A673 (cell line): Measurements from ENCODE around the gene TOMM7. TPM values are rescaled to one million over a fixed set of nuclear protein-coding genes. Genes with fewer than 3 reads are reported as not detected.

Experiments
- BruUV-seq: library from RNA; stranded (reverse); fragments of 400-500 nt; replicated peaks from 2 replicates; lab custom pipeline; 2021; lab: Mats Ljungman, UMichigan
- CTCF ChIA-PET: fragments of 300-600 bp; sonication (Branson Sonifier 250); formaldehyde crosslinking; loops from one replicate; lab custom pipeline; 2022; ENCODE audit warnings: antibody characterized with exemption; lab: Charles Lee
- POLR2A ChIA-PET: fragments of 300-600 bp; sonication (Branson Sonifier 250); formaldehyde crosslinking; loops from one replicate; lab custom pipeline; 2022; ENCODE audit warnings: antibody characterized with exemption; ENCODE audit not compliant: low non-redundant PET; lab: Charles Lee
- DNase-seq: peaks from one replicate; pipeline ENCODE4 v3.0.0-alpha.2; 2015; ENCODE audit warnings: low spot score
- H3K27ac ChIP-seq: fragments of 200-600 bp; sonication (generic); 2 replicates; pipeline ENCODE4 v1.5.1; 2016; ENCODE audit warnings: mixed run types, low read depth, mild to moderate bottlenecking, mixed read lengths, antibody characterized with exemption, low read length; ENCODE audit not compliant: poor library complexity, severe bottlenecking
- H3K27me3 ChIP-seq: fragments of 200-600 bp; sonication (generic); replicated peaks from 2 replicates; pipeline ENCODE4 v1.6.1; 2017; ENCODE audit warnings: mixed run types, low read depth, mild to moderate bottlenecking, mixed read lengths, antibody characterized with exemption, low read length; ENCODE audit not compliant: insufficient read depth, poor library complexity
- H3K36me3 ChIP-seq: fragments of 200-600 bp; sonication (generic); 2 replicates; pipeline ENCODE4 v1.6.1; 2016; ENCODE audit warnings: mixed run types, mild to moderate bottlenecking, mixed read lengths, antibody characterized with exemption, low read length; ENCODE audit not compliant: insufficient read depth, poor library complexity, severe bottlenecking
- H3K4me1 ChIP-seq: fragments of 200-600 bp; sonication (generic); 2 replicates; pipeline ENCODE4 v1.6.1; 2017; ENCODE audit warnings: mixed run types, mild to moderate bottlenecking, mixed read lengths, antibody characterized with exemption, low read length; ENCODE audit not compliant: insufficient read depth, poor library complexity, severe bottlenecking
- H3K4me3 ChIP-seq: fragments of 200-600 bp; sonication (generic); 2 replicates; pipeline ENCODE4 v1.5.1; 2016; ENCODE audit warnings: low read depth, mixed run types, mild to moderate bottlenecking, mixed read lengths, low read length; ENCODE audit not compliant: poor library complexity, severe bottlenecking
- H3K9me3 ChIP-seq: fragments of 200-600 bp; sonication (generic); 2 replicates; pipeline ENCODE4 v1.6.1; 2016; ENCODE audit warnings: mixed run types, low read depth, mild to moderate bottlenecking, mixed read lengths, antibody characterized with exemption, low read length; ENCODE audit not compliant: poor library complexity, severe bottlenecking
- CTCF ChIP-seq: fragments of 300-800, 200-600 bp; sonication (generic); conservative IDR thresholded peaks from 2 replicates; pipeline ENCODE4 v1.5.1; 2017; ENCODE audit warnings: low read depth, mild to moderate bottlenecking, antibody characterized with exemption, low read length, moderate library complexity, mixed read lengths
- EZH2 ChIP-seq: fragments of 200-600 bp; sonication (generic); IDR thresholded peaks from 2 replicates; pipeline ENCODE4 v1.6.1; 2017; ENCODE audit warnings: borderline replicate concordance, low read depth, mild to moderate bottlenecking, mixed read lengths, antibody characterized with exemption, low read length; ENCODE audit not compliant: poor library complexity, severe bottlenecking
- intact Hi-C: fragments of 100-400 bp; cut with micrococcal nuclease; formaldehyde crosslinking; loops from one replicate; pipeline ENCODE4 v1.10.0; 2022; ENCODE audit not compliant: unreplicated experiment
- total RNA-seq: library from RNA; stranded (reverse); gene quantifications from 2 replicates; pipeline ENCODE4 v1.2.3, GENCODE V29; 2021

Gene TOMM7
- total RNA-seq, 1 experiment from 2014 or later: 149 TPM

- no peaks in the 10 kb centered on the region for H3K4me1 ChIP-seq
- DNase-seq: no peak
- H3K27ac ChIP-seq: no peak overlapping the region
- no peaks in the 10 kb centered on the region for H3K36me3 ChIP-seq
- H3K4me3 ChIP-seq: no peak overlapping the region
- ChIA-PET CTCF (no interaction called here), POLR2A (interaction anchor here (0.7 kb wide), 1 partner anchor 52 kb away, joined by 5 read pairs; no protein-coding TSS in a partner anchor)
- intact Hi-C loops: no loop called here
- TF ChIP-seq EZH2 (no peak), CTCF (no peak)
- H3K27me3 ChIP-seq: peaks cover 4% of the 10 kb centered on the region
- no TSS peak for BruUV-seq
- H3K9me3 ChIP-seq: no peaks in the 10 kb centered on the region
These were observed 45.7 kb downstream of the TOMM7 start for GRCh38 chr7:22776964-22777363.

GRCh38 chr7:22772885-22773284 is 49.8 kb downstream of the TOMM7 start:
- intact Hi-C loops: no loop called here
- TF ChIP-seq EZH2: no peak
- TF ChIP-seq CTCF: no peak
- H3K4me1 ChIP-seq: no peaks in the 10 kb centered on the region
- no peak for DNase-seq
- no peaks in the 10 kb centered on the region for H3K36me3 ChIP-seq
- ChIA-PET POLR2A (no interaction called here), CTCF (no interaction called here)
- no peaks in the 10 kb centered on the region for H3K9me3 ChIP-seq
- peaks cover 6% of the 10 kb centered on the region for H3K27me3 ChIP-seq
- no peak overlapping the region for H3K27ac ChIP-seq
- H3K4me3 ChIP-seq: no peak overlapping the region
- BruUV-seq: no TSS peak

- H3K9me3 ChIP-seq: no peaks in the 10 kb centered on the region
- POLR2A ChIA-PET: no interaction called here
- H3K4me3 ChIP-seq: no peak overlapping the region
- no peaks in the 10 kb centered on the region for H3K36me3 ChIP-seq
- H3K27me3 ChIP-seq: peaks cover 12% of the 10 kb centered on the region
- no peak overlapping the region for H3K27ac ChIP-seq
- no TSS peak for BruUV-seq
- DNase-seq: no peak
- intact Hi-C loops: no loop called here
- CTCF ChIA-PET: no interaction called here
- H3K4me1 ChIP-seq: no peaks in the 10 kb centered on the region
- no peak for TF ChIP-seq EZH2
- TF ChIP-seq CTCF: no peak
These were observed 50.8 kb downstream of the TOMM7 start for GRCh38 chr7:22771872-22772228.
